B cell (primary cell): Measurements from ENCODE around the gene APOC1.

Experiments
- EZH2 ChIP-seq: IDR thresholded peaks from 2 replicates; pipeline ENCODE4 v1.6.1; 2012; ENCODE audit warnings: borderline replicate concordance, low read depth, mild to moderate bottlenecking, moderate library complexity, low read length; ENCODE audit not compliant: insufficient read depth, poor library complexity, severe bottlenecking
- TF ChIP-seq, protein P1 (sequence below): fragments of 200-600 bp; IDR thresholded peaks from one replicate; pipeline ENCODE4 v1.8.0; 2022; ENCODE audit warnings: antibody characterized with exemption, mild to moderate bottlenecking

GRCh38 chr19:44875666-44876451 is 38.5 kb upstream of the APOC1 start:
- TF ChIP-seq, protein P1, sequence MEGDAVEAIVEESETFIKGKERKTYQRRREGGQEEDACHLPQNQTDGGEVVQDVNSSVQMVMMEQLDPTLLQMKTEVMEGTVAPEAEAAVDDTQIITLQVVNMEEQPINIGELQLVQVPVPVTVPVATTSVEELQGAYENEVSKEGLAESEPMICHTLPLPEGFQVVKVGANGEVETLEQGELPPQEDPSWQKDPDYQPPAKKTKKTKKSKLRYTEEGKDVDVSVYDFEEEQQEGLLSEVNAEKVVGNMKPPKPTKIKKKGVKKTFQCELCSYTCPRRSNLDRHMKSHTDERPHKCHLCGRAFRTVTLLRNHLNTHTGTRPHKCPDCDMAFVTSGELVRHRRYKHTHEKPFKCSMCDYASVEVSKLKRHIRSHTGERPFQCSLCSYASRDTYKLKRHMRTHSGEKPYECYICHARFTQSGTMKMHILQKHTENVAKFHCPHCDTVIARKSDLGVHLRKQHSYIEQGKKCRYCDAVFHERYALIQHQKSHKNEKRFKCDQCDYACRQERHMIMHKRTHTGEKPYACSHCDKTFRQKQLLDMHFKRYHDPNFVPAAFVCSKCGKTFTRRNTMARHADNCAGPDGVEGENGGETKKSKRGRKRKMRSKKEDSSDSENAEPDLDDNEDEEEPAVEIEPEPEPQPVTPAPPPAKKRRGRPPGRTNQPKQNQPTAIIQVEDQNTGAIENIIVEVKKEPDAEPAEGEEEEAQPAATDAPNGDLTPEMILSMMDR: no peak
- no peak for TF ChIP-seq EZH2
